ENCODE data around the gene RBM12. TPM values are rescaled to one million over a fixed set of nuclear protein-coding genes. Genes with fewer than 3 reads are reported as not detected.

RBM12 gene
- total and polyA plus RNA-seq, 2 donors (not counting 3 experiments of a cell fraction or from before 2014, with no cell fraction given): 98.0 to 121 TPM

DNA sequence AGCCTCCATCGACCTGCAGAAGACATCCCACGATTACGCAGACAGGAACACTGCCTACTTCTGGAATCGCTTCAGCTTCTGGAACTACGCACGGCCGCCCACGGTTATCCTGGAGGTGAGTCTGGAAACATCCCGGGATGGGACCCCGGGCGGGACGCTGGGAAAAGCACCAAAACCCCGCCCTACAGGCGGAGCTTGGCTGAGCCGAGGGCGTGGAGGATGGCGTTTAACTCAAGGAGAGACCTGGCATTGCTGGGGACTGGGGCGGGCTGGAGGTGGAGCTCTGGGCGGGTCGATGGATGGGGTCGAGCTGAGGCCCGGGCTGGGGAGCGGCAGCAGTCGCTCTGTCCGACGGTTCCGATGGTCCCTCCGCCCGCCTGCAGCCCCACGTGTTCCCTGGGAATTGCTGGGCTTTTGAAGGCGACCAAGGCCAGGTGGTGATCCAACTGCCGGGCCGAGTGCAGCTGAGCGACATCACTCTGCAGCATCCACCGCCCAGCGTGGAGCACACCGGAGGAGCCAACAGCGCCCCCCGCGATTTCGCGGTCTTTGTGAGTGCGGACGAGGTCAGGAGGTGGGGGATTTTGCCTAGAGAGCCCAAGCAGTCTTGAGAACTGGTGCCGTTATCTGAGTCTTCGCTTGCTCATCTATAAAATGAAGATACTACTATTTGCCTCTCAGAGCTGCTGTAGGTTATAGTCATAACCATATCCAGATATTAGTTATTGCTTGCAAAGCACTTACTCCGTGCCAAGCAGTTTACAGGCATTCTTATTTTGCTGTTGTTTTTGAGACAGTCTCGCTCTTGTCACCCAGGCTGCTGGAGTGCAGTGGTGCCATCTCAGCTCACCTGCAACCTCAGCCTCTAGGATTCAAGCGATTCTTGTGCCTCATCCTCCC, 45.3 kb downstream of the RBM12 start:
- peaks cover 0 to 2% of the 10 kb centered on the region in 2 experiments for H3K36me3 ChIP-seq (ENCODE audit: control insufficient read depth in 2 of 2, extremely low read depth in 1 of 2, insufficient read depth in 2 of 2, low read length in 2 of 2)
- no peak for TF ChIP-seq MYC (IDR thresholded peaks at IDR 0.05; ENCODE audit: low read depth, low read length)
- TF ChIP-seq EZH2 (IDR thresholded peaks at IDR 0.05; ENCODE audit: borderline replicate concordance, low read depth, low read length, severe bottlenecking): no peak
- TF ChIP-seq POLR2A (IDR thresholded peaks at IDR 0.05; ENCODE audit: low read depth, low read length): peak; percentile 59
- TF ChIP-seq GATA2 (IDR thresholded peaks at IDR 0.05; ENCODE audit: insufficient read depth, insufficient read length, low read depth, low read length): no peak
- peak; percentile 42 for TF ChIP-seq POLR2AphosphoS5 (IDR thresholded peaks at IDR 0.05; ENCODE audit: insufficient read depth, low read depth, low read length)
- no peak for TF ChIP-seq JUN (IDR thresholded peaks at IDR 0.05; ENCODE audit: borderline replicate concordance, insufficient read depth, insufficient read length, low read depth)
- TF ChIP-seq FOS (IDR thresholded peaks at IDR 0.05; ENCODE audit: borderline replicate concordance, insufficient read depth, low read length): no peak
- TF ChIP-seq, protein P1, sequence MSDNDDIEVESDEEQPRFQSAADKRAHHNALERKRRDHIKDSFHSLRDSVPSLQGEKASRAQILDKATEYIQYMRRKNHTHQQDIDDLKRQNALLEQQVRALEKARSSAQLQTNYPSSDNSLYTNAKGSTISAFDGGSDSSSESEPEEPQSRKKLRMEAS (IDR thresholded peaks at IDR 0.05; ENCODE audit: insufficient read depth, insufficient read length): no peak
- TF ChIP-seq, protein P2, sequence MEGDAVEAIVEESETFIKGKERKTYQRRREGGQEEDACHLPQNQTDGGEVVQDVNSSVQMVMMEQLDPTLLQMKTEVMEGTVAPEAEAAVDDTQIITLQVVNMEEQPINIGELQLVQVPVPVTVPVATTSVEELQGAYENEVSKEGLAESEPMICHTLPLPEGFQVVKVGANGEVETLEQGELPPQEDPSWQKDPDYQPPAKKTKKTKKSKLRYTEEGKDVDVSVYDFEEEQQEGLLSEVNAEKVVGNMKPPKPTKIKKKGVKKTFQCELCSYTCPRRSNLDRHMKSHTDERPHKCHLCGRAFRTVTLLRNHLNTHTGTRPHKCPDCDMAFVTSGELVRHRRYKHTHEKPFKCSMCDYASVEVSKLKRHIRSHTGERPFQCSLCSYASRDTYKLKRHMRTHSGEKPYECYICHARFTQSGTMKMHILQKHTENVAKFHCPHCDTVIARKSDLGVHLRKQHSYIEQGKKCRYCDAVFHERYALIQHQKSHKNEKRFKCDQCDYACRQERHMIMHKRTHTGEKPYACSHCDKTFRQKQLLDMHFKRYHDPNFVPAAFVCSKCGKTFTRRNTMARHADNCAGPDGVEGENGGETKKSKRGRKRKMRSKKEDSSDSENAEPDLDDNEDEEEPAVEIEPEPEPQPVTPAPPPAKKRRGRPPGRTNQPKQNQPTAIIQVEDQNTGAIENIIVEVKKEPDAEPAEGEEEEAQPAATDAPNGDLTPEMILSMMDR (IDR thresholded peaks at IDR 0.05; ENCODE audit: extremely low read depth in 1 of 2, insufficient read depth in 1 of 2, low read depth in 1 of 2, low read length in 2 of 2): peak; percentile 58 to 65
- H3K4me1 ChIP-seq (ENCODE audit: control insufficient read depth, extremely low read depth, insufficient read depth, low read length): peaks cover 25% of the 10 kb centered on the region
- DNase-seq (ENCODE audit: low read depth, low spot score) (peak; percentile 88), FAIRE-seq (peak; percentile 92)
- dilution Hi-C loops (cut with MboI; ENCODE audit: extremely low pct_ligation_motif_present, low sequenced_read_pairs): no loop called here
- H3K4me2 ChIP-seq (ENCODE audit: insufficient read depth, low read length): peak overlapping the region; percentile 43
- no peaks in the 10 kb centered on the region for H3K27me3 ChIP-seq (ENCODE audit: control insufficient read depth in 2 of 2, insufficient read depth in 2 of 2, low read length in 2 of 2)
- CTCF ChIA-PET: interaction anchor here (0.7 to 5.5 kb wide), 18 partner anchors 8 to 335 kb away, joined by 3 to 28 read pairs (median 4); partner anchors contain the start of gene SCAND1
- POLR2A ChIA-PET: interaction anchor here (0.6 kb wide), 1 partner anchor 121 kb away, joined by 3 read pairs; no protein-coding TSS in a partner anchor
- H3K4me3 ChIP-seq (replicated peaks in 1 of 3; ENCODE audit: insufficient read depth in 1 of 3, low read depth in 1 of 3, low read length in 3 of 3): peak overlapping the region in 2 of 3 experiments; percentile 36 to 54
- no peak overlapping the region for H3K27ac ChIP-seq (ENCODE audit: insufficient read depth, low read depth, low read length)
- no peaks in the 10 kb centered on the region for H4K20me1 ChIP-seq (replicated peaks; ENCODE audit: control insufficient read depth, extremely low read depth, insufficient read depth, low read length)
- H3K9me1 ChIP-seq (replicated peaks; ENCODE audit: control insufficient read depth, extremely low read depth, insufficient read depth, low read length): no peaks in the 10 kb centered on the region
- intact Hi-C loops (cut with micrococcal nuclease): loop anchor here (1.0 to 10.0 kb wide), 6 partner anchors 77 to 447 kb away; partner anchors contain the start of genes ERGIC3, NFS1, PROCR and ROMO1
- no TSS peak for BruUV-seq (replicated peaks)
- no peaks in the 10 kb centered on the region for H3K79me2 ChIP-seq (ENCODE audit: control insufficient read depth, insufficient read depth, low read length)
- no peaks in the 10 kb centered on the region for H3K9me3 ChIP-seq (replicated peaks; ENCODE audit: control insufficient read depth, insufficient read depth, low read length)
- H2AFZ ChIP-seq (ENCODE audit: low read depth, low read length): peak overlapping the region; percentile 82
- H3K9ac ChIP-seq (replicated peaks; ENCODE audit: extremely low read depth, insufficient read depth, low read length): peak overlapping the region; percentile 20

Measured in endothelial cell of umbilical vein (primary cell).